H1 (cell line): ENCODE data around the gene CRADD.

ENCODE experiments used
- CTCF ChIP-seq, 3 experiments: IDR thresholded peaks; 1 replicate in 2 of 3; 2 replicates in 1 of 3; pipeline versions ENCODE4 v1.5.1 to v1.6.1; 2011; ENCODE audit warnings: low read length in 3 of 3, mild to moderate bottlenecking in 3 of 3, inconsistent platforms in 2 of 3, low read depth in 1 of 3, moderate library complexity in 1 of 3; ENCODE audit not compliant: insufficient read depth in 1 of 3; ENCODE audit errors: control extremely low read depth in 1 of 3
- EP300 ChIP-seq, 2 experiments: IDR thresholded peaks; 1 replicate in 1 of 2; 2 replicates in 1 of 2; pipeline ENCODE4 v1.6.1; 2011 to 2012; ENCODE audit warnings: low read depth in 2 of 2, low read length in 2 of 2, mild to moderate bottlenecking in 2 of 2, borderline replicate concordance in 1 of 2, inconsistent platforms in 1 of 2, moderate library complexity in 1 of 2
- POLR2A ChIP-seq, 2 experiments: IDR thresholded peaks; 1 replicate in 1 of 2; 2 replicates in 1 of 2; pipeline ENCODE4 v1.6.1; 2011; ENCODE audit warnings: low read depth in 2 of 2, low read length in 2 of 2, mild to moderate bottlenecking in 2 of 2; ENCODE audit errors: control extremely low read depth in 1 of 2
- POU5F1 ChIP-seq: IDR thresholded peaks from 2 replicates; pipeline ENCODE4 v1.6.1; 2011; ENCODE audit warnings: low read depth, mild to moderate bottlenecking, low read length, moderate library complexity
- SP2 ChIP-seq: IDR thresholded peaks from 2 replicates; pipeline ENCODE4 v1.6.1; 2012; ENCODE audit warnings: mild to moderate bottlenecking, low read length, inconsistent platforms
- USF2 ChIP-seq: IDR thresholded peaks from 2 replicates; pipeline ENCODE4 v1.6.1; 2011; ENCODE audit warnings: low read length, improper control_type of control experiment

- TF ChIP-seq USF2 (no peak), CTCF (IDR thresholded peaks at IDR 0.05; ENCODE audit: control extremely low read depth in 1 of 3, insufficient read depth in 1 of 3, low read depth in 1 of 3, low read length in 3 of 3) (no peak), EP300 (IDR thresholded peaks at IDR 0.05; ENCODE audit: borderline replicate concordance in 1 of 2, low read depth in 2 of 2, low read length in 2 of 2) (no peak), POLR2A (IDR thresholded peaks at IDR 0.05; ENCODE audit: control extremely low read depth in 1 of 2, low read depth in 2 of 2, low read length in 2 of 2) (no peak), SP2 (no peak), POU5F1 (no peak)
Observed at GRCh38 chr12:93896952-93897351, 219.8 kb downstream of the CRADD start.
